ENCODE results near the gene BACH2.
"Not testable (repeated sequence)": the region's sequence is repeated elsewhere in the genome, so short reads cannot be mapped to it uniquely, and the experiment has no call there.

DNA sequence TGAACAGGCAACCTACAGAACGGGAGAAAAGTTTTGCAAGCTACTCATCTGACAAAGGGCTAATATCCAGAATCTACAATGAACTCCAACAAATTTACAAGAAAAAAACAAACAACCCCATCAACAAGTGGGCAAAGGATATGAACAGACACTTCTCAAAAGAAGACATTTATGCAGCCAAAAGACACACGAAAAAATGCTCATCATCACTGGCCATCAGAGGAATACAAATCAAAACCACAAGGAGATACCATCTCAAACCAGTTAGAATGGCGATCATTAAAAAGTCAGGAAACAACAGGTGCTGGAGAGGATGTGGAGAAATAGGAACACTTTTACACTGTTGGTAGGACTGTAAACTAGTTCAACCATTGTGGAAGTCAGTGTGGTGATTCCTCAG, 237.5 kb downstream of the BACH2 start:
- not testable (repeated sequence) for TF ChIP-seq EZH2, EZH2phosphoT487 (IDR thresholded peaks at IDR 0.05)
- TF ChIP-seq, protein P1, sequence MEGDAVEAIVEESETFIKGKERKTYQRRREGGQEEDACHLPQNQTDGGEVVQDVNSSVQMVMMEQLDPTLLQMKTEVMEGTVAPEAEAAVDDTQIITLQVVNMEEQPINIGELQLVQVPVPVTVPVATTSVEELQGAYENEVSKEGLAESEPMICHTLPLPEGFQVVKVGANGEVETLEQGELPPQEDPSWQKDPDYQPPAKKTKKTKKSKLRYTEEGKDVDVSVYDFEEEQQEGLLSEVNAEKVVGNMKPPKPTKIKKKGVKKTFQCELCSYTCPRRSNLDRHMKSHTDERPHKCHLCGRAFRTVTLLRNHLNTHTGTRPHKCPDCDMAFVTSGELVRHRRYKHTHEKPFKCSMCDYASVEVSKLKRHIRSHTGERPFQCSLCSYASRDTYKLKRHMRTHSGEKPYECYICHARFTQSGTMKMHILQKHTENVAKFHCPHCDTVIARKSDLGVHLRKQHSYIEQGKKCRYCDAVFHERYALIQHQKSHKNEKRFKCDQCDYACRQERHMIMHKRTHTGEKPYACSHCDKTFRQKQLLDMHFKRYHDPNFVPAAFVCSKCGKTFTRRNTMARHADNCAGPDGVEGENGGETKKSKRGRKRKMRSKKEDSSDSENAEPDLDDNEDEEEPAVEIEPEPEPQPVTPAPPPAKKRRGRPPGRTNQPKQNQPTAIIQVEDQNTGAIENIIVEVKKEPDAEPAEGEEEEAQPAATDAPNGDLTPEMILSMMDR (IDR thresholded peaks at IDR 0.05) = not testable (repeated sequence)

Data from neural progenitor cell (in vitro differentiated cells).